Stimulated activated CD8-positive, alpha-beta memory T cell treated with anti-CD3 and anti-CD28 coated beads, Interleukin-7, amount 100 ng/mL, for 1 hour (primary cell): Measurements from ENCODE around the gene CYP3A4.
"Not testable (repeated sequence)": the region's sequence is repeated elsewhere in the genome, so short reads cannot be mapped to it uniquely, and the experiment has no call there.

Experiments used
- DNase-seq, 2 donors: peaks; one replicate each; pipeline ENCODE4 v3.0.0-alpha.2; 2020; ENCODE audit warnings: low read depth in 2 of 2

The CYP3A4 gene

DNA sequence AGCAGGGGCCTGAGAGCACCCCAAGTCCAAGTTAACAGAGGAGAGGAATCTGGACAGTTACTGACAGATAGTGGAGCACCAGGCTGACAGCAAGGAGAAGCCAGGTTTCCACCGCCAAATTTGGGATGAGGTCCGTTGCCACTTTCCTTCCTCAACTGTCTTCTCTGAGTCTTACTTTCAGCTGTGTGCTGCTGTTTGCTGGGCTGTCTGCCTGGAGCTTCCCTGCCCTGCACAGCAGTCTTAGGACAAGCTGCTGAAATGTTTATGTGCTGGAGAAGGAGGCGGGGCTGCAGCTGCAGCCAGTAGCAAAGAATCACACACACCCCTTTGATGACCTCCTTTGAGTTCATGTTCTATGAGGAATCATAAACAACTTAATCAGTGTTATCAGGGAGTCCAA, 31.6 kb downstream of the CYP3A4 start:
- DNase-seq: no peak

DNA sequence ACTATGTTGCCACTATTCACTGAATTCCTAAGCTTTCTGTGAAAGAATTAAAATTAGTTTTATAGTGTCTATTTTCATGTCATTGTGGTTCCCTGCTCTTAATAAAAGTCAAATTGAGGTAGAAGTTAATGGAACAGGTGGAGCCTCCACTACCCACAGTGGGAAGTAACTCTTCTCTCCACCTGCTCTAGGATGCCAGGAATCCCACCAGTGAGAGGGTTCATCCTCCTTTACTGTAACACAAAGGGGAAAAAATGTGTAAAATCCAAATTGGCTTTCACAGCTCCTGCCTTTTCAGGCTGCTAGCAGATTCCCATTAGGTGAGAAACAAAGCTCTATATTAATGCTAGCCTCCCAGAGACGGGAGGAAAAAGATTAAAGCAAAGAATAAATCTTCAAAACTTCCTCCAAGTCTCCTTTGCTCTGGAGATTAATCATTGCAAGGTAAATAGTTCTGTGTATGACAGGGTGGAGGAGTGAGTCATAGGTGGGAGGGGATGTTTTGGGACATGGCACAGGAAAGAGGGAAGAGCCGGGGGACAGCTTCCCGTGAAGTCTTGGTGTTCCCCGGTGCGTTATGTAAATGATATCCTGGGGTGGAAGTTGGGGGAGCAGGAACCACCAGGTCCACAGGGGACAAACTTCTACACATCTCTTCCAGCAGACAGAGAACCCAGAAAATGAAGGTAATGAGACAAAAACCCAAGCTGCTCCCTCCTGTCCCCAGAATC, 32.5 kb downstream of the CYP3A4 start:
- not testable (repeated sequence) for DNase-seq

GRCh38 chr7:99748846-99749579, 35.0 kb downstream of the CYP3A4 start:
- DNase-seq: no peak

- not testable (repeated sequence) for DNase-seq
Measured at GRCh38 chr7:99746915-99747314, 37.1 kb downstream of the CYP3A4 start.

DNA sequence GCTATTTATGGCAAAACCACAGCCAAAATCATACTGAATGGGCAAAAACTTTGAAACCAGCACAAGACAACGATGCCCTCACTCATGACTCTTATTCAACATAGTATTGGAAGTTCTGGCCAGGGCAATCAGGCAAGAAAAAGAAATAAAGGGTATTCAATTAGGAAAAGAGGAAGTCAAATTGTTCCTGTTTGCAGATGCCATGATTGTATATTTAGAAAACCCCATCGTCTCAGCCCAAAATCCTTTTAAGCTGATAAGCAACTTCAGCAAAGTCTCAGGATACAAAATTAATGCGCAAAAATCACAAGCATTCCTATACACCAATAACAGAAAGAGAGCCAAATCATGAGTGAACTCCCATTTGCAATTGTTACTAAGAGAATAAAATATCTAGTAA, 38.6 kb downstream of the CYP3A4 start:
- not testable (repeated sequence) for DNase-seq

- DNase-seq: no peak
Measured at GRCh38 chr7:99742737-99743394, 41.1 kb downstream of the CYP3A4 start.

GRCh38 chr7:99741441-99741795, 42.6 kb downstream of the CYP3A4 start:
- DNase-seq: no peak

- DNase-seq: no peak
Measured at GRCh38 chr7:99740573-99741440, 43.2 kb downstream of the CYP3A4 start.

- no peak for DNase-seq
Measured at GRCh38 chr7:99739699-99740572, 44.0 kb downstream of the CYP3A4 start.

DNA sequence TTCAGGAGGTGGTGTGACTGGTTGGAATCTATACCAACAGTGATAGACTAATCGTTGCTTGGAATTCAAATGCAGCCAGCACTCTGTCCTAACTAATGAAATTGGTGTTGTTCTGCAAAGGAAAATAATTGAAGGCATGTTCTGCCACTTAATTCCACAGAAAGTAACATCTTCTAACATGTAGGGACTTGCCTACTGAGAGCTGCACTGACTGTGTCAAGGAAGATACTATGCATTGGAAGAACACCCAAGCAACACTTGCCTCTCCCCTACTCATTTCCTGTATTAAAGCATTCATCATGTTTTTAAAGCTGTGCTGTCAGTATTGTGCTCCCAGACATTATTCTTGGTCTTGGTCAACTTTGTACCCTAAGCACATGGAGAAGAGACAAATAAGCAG, 46.3 kb downstream of the CYP3A4 start:
- no peak for DNase-seq

DNA sequence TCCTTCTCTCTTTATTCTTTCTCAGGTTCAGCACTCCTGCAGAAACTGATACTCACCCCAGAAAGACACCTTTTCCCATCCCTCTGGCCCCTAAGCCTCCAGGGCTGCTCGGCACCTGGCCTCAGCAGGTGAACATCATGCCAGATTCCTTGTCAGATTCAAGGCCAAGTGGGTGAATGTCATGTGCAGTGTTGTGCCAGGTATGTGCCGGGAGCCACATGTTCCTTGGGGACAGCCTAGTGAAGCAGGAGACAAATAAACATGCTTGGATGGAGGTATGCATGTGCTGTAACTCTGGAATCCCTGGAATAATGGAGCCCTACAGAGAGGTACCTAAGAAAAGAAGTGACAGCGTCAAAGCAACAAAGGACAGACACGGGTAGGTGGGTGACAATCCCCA, 47.3 kb downstream of the CYP3A4 start:
- DNase-seq: not testable (repeated sequence)

GRCh38 chr7:99734987-99735386, 49.0 kb downstream of the CYP3A4 start, which contains the start of gene CYP3A7:
TSS of gene CYP3A7 (minus strand) at chr7:99735196. CDS start at chr7:99735093, 103 bp downstream.
- no peak for DNase-seq

- DNase-seq: no peak
Measured at GRCh38 chr7:99733448-99733847, 50.5 kb downstream of the CYP3A4 start.

DNA sequence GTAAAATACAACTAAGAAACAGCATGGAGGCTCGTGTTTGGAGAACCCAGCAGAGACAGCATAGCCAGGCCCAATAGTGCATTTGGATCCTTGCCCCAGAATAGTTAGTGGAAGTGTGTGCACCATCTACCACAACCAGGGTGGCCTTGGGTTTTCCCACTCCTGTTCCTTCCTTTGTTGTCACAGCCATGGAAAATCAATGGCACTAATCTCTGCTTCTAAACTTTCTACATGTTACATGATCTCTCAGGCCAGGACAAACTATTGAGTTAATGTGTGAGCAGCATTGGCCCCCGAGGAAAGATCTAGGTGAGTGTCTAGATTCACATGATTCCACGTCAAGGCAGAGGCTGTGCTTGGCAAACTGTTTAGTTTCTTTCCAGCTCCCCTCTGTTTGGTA, 51.0 kb downstream of the CYP3A4 start:
- no peak for DNase-seq

DNA sequence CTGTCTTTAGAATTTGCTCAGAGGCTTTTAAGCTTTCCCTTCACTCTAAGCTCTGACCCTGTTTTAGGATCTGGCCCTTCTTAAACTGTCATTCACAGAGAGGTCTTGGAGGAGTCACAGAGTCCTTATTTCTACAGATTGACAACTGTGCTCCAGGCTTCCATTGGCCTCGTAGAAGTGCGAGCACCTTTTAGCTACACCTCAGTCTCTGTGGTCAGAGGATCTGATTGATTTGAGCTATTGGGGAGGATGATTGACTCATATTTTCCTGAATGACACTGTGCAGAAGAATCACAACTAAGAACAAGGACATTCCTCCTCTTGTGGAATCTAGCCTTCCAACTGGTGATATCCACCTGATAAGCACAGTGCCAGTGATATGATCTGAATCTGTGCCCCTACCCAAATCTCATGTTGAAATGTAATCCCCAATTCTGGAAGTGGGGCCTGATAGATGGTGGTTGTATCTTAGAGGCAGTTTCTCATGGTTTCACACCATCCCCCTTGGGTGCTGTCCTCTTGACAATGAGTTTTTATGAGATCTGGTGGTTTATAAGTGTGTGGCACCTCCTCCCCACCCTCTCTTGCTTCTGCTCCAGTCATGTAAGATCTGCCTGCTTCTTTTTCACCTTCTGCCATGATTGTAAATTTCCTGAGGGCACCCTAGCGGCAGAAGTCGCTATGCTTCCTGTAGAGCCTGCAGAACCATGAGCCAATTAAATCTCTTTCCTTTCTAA, 52.2 kb downstream of the CYP3A4 start:
- DNase-seq: no peak

DNA sequence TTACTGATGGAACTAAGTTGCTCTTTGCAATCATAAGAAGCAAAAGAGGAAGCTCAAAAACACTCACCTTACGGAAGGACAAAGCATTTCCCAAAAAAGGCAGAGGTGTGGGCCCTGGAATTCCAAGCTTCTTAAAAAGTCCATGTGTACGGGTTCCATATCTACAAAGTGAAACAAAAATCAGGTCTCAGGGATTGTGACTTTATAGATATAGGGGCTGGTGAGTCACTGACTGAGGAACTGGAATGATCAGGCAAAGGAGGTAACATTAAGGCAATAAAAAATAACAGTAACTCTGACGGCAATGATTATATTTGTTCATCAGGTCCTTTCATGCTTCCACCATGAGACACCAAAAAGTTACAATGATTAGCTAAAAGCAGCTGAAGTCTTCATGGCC, 53.0 kb downstream of the CYP3A4 start:
- no peak for DNase-seq

GRCh38 chr7:99730238-99730810, 53.7 kb downstream of the CYP3A4 start:
- DNase-seq: no peak

GRCh38 chr7:99729486-99730237, 54.3 kb downstream of the CYP3A4 start:
- no peak for DNase-seq

DNA sequence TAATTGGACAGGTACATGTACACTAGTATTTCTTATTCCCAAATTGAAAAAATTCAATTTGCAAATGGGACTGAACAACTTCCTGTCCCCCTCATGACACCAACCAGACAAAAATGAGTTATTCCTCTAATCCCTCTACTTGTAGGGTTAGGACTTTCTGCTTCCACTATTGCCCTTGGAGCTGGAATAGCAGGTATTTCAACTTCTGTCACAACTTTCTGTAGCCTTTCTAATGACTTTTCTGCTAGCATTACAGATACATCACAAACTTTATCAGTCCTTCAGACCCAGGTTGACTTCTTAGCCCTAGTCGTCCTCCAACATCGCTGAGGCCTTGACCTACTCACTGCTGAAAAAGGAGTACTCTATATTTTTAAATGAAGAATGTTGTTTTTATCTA, 55.4 kb downstream of the CYP3A4 start:
- DNase-seq: no peak
